ENCODE data around the gene DTYMK.
A peak's percentile ranks its signal among the peaks of the same experiment; 100 is the strongest.

DTYMK gene

GRCh38 chr2:241645915-241646645 lies 40.5 kb downstream of the DTYMK start:
- DNase-seq: no peak

- no peak for DNase-seq
Measured at GRCh38 chr2:241645056-241645914, 41.3 kb downstream of the DTYMK start.

- no peak for DNase-seq
Measured at GRCh38 chr2:241641631-241642030, 45.0 kb downstream of the DTYMK start.

GRCh38 chr2:241640165-241640795 lies 46.3 kb downstream of the DTYMK start:
- DNase-seq: no peak

GRCh38 chr2:241639385-241639784 lies 47.2 kb downstream of the DTYMK start:
- DNase-seq: no peak

- DNase-seq: no peak
Measured at GRCh38 chr2:241638940-241639339, 47.7 kb downstream of the DTYMK start.

GRCh38 chr2:241637795-241638660 lies 48.6 kb downstream of the DTYMK start:
- DNase-seq: peak in 1 of 2 experiments; percentile 68

GRCh38 chr2:241637018-241637794 lies 49.4 kb downstream of the DTYMK start, which contains the start of the genes ATG4B and THAP4:
ATG4B (plus strand) TSS chr2:241637693; CDS start chr2:241637715, 22 bp downstream.
THAP4 (minus strand) TSS chr2:241637158; CDS start chr2:241637017, 141 bp downstream.
- DNase-seq: peak; percentile 37 to 96

GRCh38 chr2:241636182-241637017 lies 50.2 kb downstream of the DTYMK start:
- DNase-seq: peak; percentile 15 to 86

GRCh38 chr2:241635756-241636155 lies 50.9 kb downstream of the DTYMK start:
- DNase-seq: no peak

- no peak for DNase-seq
Measured at GRCh38 chr2:241633561-241633960, 53.1 kb downstream of the DTYMK start.

- DNase-seq: no peak
Measured at GRCh38 chr2:241632478-241633325, 53.9 kb downstream of the DTYMK start.

- no peak for DNase-seq
Measured at GRCh38 chr2:241629762-241630435, 56.7 kb downstream of the DTYMK start.

GRCh38 chr2:241627675-241628074 lies 58.9 kb downstream of the DTYMK start:
- no peak for DNase-seq
